ENCODE results near the gene MKX. TPM values are rescaled to one million over a fixed set of nuclear protein-coding genes. Genes with fewer than 3 reads are reported as not detected.

Gene MKX
- total RNA-seq, 6 donors from 2014 or later: 0.30 to 4.1 (median 1.2) TPM; not detected in 1

GRCh38 chr10:27637601-27638000 lies 108.0 kb downstream of the MKX start:
- Histone ChIP-seq H3K4me1 (no peaks in the 10 kb centered on the region), H3K27ac (no peak overlapping the region), H3K4me3 (no peak overlapping the region), H3K9me3 (peaks cover 0 to 5% (median 0%) of the 10 kb centered on the region in 4 donors), H3K27me3 (no peaks in the 10 kb centered on the region), H3K36me3 (no peaks in the 10 kb centered on the region)
- TF ChIP-seq POLR2A (IDR thresholded peaks at IDR 0.05) (no peak), CTCF (IDR thresholded peaks at IDR 0.05) (no peak), EP300 (IDR thresholded peaks at IDR 0.05) (no peak), POLR2AphosphoS5 (IDR thresholded peaks at IDR 0.05) (no peak)
- DNase-seq (no peak), ATAC-seq (ENCODE audit: low FRiP score in 2 of 2) (no peak)
- WGBS, 2 donors: 43 to 44% methylated on average over 2 of the region's 2 CpGs

- 98 to 100% methylated on average over 1 of the region's 1 CpG for WGBS, 2 donors
- peaks cover 0 to 2% (median 0%) of the 10 kb centered on the region in 4 donors for H3K9me3 ChIP-seq
- H3K27ac ChIP-seq: no peak overlapping the region
- ATAC-seq (ENCODE audit: low FRiP score in 2 of 2): no peak
- DNase-seq: no peak
- no peaks in the 10 kb centered on the region for H3K36me3 ChIP-seq
- no peak for TF ChIP-seq CTCF (IDR thresholded peaks at IDR 0.05)
- no peak for TF ChIP-seq POLR2AphosphoS5 (IDR thresholded peaks at IDR 0.05)
- no peak for TF ChIP-seq EP300 (IDR thresholded peaks at IDR 0.05)
- no peak for TF ChIP-seq POLR2A (IDR thresholded peaks at IDR 0.05)
- H3K4me3 ChIP-seq: no peak overlapping the region
- H3K4me1 ChIP-seq: no peaks in the 10 kb centered on the region
- no peaks in the 10 kb centered on the region for H3K27me3 ChIP-seq
These were observed 108.8 kb downstream of the MKX start for GRCh38 chr10:27636816-27637215.

GRCh38 chr10:27635699-27636270 lies 109.8 kb downstream of the MKX start:
- TF ChIP-seq CTCF (IDR thresholded peaks at IDR 0.05): no peak
- no peak for TF ChIP-seq POLR2A (IDR thresholded peaks at IDR 0.05)
- no peak for TF ChIP-seq EP300 (IDR thresholded peaks at IDR 0.05)
- TF ChIP-seq POLR2AphosphoS5 (IDR thresholded peaks at IDR 0.05): no peak
- ATAC-seq (ENCODE audit: low FRiP score in 2 of 2): no peak

GRCh38 chr10:27635290-27635689 lies 110.3 kb downstream of the MKX start:
- Histone ChIP-seq H3K27me3 (no peaks in the 10 kb centered on the region), H3K4me1 (no peaks in the 10 kb centered on the region), H3K9me3 (no peaks in the 10 kb centered on the region), H3K27ac (no peak overlapping the region), H3K4me3 (no peak overlapping the region), H3K36me3 (no peaks in the 10 kb centered on the region)
- TF ChIP-seq CTCF (IDR thresholded peaks at IDR 0.05) (no peak), POLR2AphosphoS5 (IDR thresholded peaks at IDR 0.05) (no peak), EP300 (IDR thresholded peaks at IDR 0.05) (no peak), POLR2A (IDR thresholded peaks at IDR 0.05) (no peak)
- DNase-seq (no peak), ATAC-seq (ENCODE audit: low FRiP score in 2 of 2) (no peak)
- WGBS, 2 donors: 79 to 90% methylated on average over 6 of the region's 6 CpGs

More at GRCh38 chr10:27635699-27636270, 109.8 kb downstream of the MKX start:
- H3K4me3 ChIP-seq: no peak overlapping the region
- H3K4me1 ChIP-seq: no peaks in the 10 kb centered on the region
- H3K27me3 ChIP-seq: no peaks in the 10 kb centered on the region
- no peaks in the 10 kb centered on the region for H3K36me3 ChIP-seq
- H3K27ac ChIP-seq: no peak overlapping the region
- DNase-seq: no peak
- H3K9me3 ChIP-seq: no peaks in the 10 kb centered on the region
- 53 to 62% methylated on average over 2 of the region's 2 CpGs for WGBS, 2 donors

- H3K9me3 ChIP-seq: no peaks in the 10 kb centered on the region
- H3K4me1 ChIP-seq: no peaks in the 10 kb centered on the region
- no peak for ATAC-seq (ENCODE audit: low FRiP score in 2 of 2)
- no peak overlapping the region for H3K27ac ChIP-seq
- DNase-seq: no peak
- TF ChIP-seq EP300 (IDR thresholded peaks at IDR 0.05): no peak
- no peak for TF ChIP-seq POLR2AphosphoS5 (IDR thresholded peaks at IDR 0.05)
- no peak for TF ChIP-seq CTCF (IDR thresholded peaks at IDR 0.05)
- no peak for TF ChIP-seq POLR2A (IDR thresholded peaks at IDR 0.05)
- 89 to 98% methylated on average over 5 of the region's 5 CpGs for WGBS, 2 donors
- H3K36me3 ChIP-seq: no peaks in the 10 kb centered on the region
- H3K4me3 ChIP-seq: no peak overlapping the region
- no peaks in the 10 kb centered on the region for H3K27me3 ChIP-seq
These were observed 117.0 kb downstream of the MKX start for GRCh38 chr10:27628621-27629020.

Data from upper lobe of left lung (tissue), 6 donors.